HK-2 (cell line): ENCODE data around the gene CACNA2D2.

Experiments
- DNase-seq: peaks from one replicate; pipeline ENCODE4 v3.0.0-alpha.2; 2018; ENCODE audit not compliant: unreplicated experiment

Gene CACNA2D2

GRCh38 chr3:50428007-50428633 is 75.3 kb downstream of the CACNA2D2 start:
- no peak for DNase-seq

GRCh38 chr3:50427217-50427616 is 76.2 kb downstream of the CACNA2D2 start:
- DNase-seq = no peak

- DNase-seq = no peak
Measured at GRCh38 chr3:50425911-50426310, 77.5 kb downstream of the CACNA2D2 start.

GRCh38 chr3:50423543-50423942 is 79.9 kb downstream of the CACNA2D2 start:
- no peak for DNase-seq

- no peak for DNase-seq
Measured at GRCh38 chr3:50422153-50422552, 81.3 kb downstream of the CACNA2D2 start.

GRCh38 chr3:50419595-50420370 is 83.7 kb downstream of the CACNA2D2 start:
- DNase-seq = no peak

- DNase-seq = peak; percentile 10
Measured at GRCh38 chr3:50418850-50419249, 84.6 kb downstream of the CACNA2D2 start.

GRCh38 chr3:50417637-50418033 is 85.8 kb downstream of the CACNA2D2 start:
- DNase-seq = no peak

GRCh38 chr3:50416736-50417636 is 86.4 kb downstream of the CACNA2D2 start:
- no peak for DNase-seq

- DNase-seq = no peak
Measured at GRCh38 chr3:50415816-50416215, 87.6 kb downstream of the CACNA2D2 start.

GRCh38 chr3:50415061-50415460 is 88.4 kb downstream of the CACNA2D2 start:
- no peak for DNase-seq

GRCh38 chr3:50414616-50415015 is 88.8 kb downstream of the CACNA2D2 start:
- DNase-seq = no peak

GRCh38 chr3:50412231-50412754 is 91.1 kb downstream of the CACNA2D2 start:
- no peak for DNase-seq

- no peak for DNase-seq
Measured at GRCh38 chr3:50411229-50411628, 92.2 kb downstream of the CACNA2D2 start.

- no peak for DNase-seq
Measured at GRCh38 chr3:50410608-50411139, 92.8 kb downstream of the CACNA2D2 start.

GRCh38 chr3:50410185-50410584 is 93.2 kb downstream of the CACNA2D2 start:
- DNase-seq = no peak

GRCh38 chr3:50408443-50408944 is 94.9 kb downstream of the CACNA2D2 start:
- DNase-seq = no peak

GRCh38 chr3:50406487-50406886 is 96.9 kb downstream of the CACNA2D2 start:
- no peak for DNase-seq

- DNase-seq = no peak
Measured at GRCh38 chr3:50405249-50405648, 98.2 kb downstream of the CACNA2D2 start.

GRCh38 chr3:50401978-50402595 is 101.3 kb downstream of the CACNA2D2 start:
- no peak for DNase-seq

- no peak for DNase-seq
Measured at GRCh38 chr3:50396502-50396901, 106.9 kb downstream of the CACNA2D2 start.
